RWPE1 (cell line): ENCODE data around the gene FFAR1.

Experiments used
- CTCF ChIA-PET: fragments of 350-600 bp; sonication (Branson Sonifier 250); formaldehyde crosslinking; extraction: SDS; loops from one replicate; lab custom pipeline; 2021; lab: Yijun Ruan, JAX
- POLR2A ChIA-PET: fragments of 400-600 bp; formaldehyde crosslinking; extraction: SDS; loops from one replicate; lab custom pipeline; 2020; ENCODE audit warnings: antibody characterized with exemption; ENCODE audit not compliant: low non-redundant PET; lab: Yijun Ruan, JAX
- DNase-seq: peaks from one replicate; pipeline ENCODE4 v3.0.0; 2012; ENCODE audit warnings: low spot score
- H3K27ac ChIP-seq: fragments of 450-650 bp; 2 replicates; pipeline ENCODE4 v1.5.1; 2017
- TF ChIP-seq, protein P1 (sequence below): fragments of 450-650 bp; conservative IDR thresholded peaks from 2 replicates; pipeline ENCODE4 v1.5.1; 2017; ENCODE audit warnings: low read depth, mild to moderate bottlenecking

The FFAR1 gene

GRCh38 chr19:35337097-35337983, 10.4 kb upstream of the FFAR1 start:
- H3K27ac ChIP-seq: no peak overlapping the region
- TF ChIP-seq, protein P1, sequence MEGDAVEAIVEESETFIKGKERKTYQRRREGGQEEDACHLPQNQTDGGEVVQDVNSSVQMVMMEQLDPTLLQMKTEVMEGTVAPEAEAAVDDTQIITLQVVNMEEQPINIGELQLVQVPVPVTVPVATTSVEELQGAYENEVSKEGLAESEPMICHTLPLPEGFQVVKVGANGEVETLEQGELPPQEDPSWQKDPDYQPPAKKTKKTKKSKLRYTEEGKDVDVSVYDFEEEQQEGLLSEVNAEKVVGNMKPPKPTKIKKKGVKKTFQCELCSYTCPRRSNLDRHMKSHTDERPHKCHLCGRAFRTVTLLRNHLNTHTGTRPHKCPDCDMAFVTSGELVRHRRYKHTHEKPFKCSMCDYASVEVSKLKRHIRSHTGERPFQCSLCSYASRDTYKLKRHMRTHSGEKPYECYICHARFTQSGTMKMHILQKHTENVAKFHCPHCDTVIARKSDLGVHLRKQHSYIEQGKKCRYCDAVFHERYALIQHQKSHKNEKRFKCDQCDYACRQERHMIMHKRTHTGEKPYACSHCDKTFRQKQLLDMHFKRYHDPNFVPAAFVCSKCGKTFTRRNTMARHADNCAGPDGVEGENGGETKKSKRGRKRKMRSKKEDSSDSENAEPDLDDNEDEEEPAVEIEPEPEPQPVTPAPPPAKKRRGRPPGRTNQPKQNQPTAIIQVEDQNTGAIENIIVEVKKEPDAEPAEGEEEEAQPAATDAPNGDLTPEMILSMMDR: no peak
- DNase-seq: no peak
- CTCF ChIA-PET: interaction anchor here (1.1 kb wide), 1 partner anchor 16 kb away, joined by 3 read pairs; no protein-coding TSS in a partner anchor
- POLR2A ChIA-PET: no interaction called here

- no peak overlapping the region for H3K27ac ChIP-seq
- TF ChIP-seq, protein P1: no peak
- ChIA-PET POLR2A (no interaction called here), CTCF (interaction anchor here (1.1 kb wide), 1 partner anchor 15 kb away, joined by 3 read pairs; no protein-coding TSS in a partner anchor)
- DNase-seq: no peak
Measured at GRCh38 chr19:35337984-35338296, 9.8 kb upstream of the FFAR1 start.

DNA sequence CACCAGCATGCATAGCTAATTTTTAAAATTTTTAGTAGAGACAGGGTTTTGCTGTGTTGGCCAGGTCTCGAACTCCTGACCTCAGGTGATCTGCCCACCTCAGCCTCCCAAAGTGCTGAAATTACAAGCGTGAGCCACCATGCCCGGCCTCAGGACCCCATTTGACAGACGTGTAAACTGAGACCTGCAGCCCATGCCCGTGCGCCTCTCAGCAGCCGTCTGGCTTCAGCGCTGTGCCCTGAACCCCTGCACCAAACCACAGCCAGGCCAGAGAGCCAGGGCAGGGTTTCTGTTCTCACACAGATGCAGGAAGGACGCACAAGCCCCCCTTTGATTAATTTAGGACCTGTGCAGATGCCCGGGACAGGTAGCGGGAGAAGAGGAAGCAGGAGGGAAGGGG, 7.3 kb upstream of the FFAR1 start:
- POLR2A ChIA-PET: no interaction called here
- H3K27ac ChIP-seq: no peak overlapping the region
- DNase-seq: no peak
- TF ChIP-seq, protein P1: no peak
- CTCF ChIA-PET: no interaction called here

DNA sequence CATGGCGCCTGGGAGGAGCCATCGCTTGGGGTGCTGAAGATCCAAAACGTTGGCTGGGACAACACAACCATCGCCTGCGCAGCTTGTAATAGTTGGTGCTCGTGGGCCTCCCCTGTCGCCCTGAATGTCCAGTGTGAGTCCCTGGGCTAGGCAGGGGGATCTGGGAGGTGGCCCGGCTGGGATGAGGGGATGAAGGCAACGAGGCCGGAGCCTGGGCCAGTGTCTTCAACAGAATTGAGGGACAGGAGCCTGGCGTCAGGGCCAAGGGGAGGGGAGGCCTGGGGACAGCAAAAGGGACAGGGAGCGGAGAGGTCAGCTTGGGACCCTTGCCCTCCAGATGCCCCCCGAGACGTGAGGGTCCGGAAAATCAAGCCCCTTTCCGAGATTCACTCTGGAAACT, 6.7 kb upstream of the FFAR1 start:
- CTCF ChIA-PET: interaction anchor here (0.7 kb wide), 1 partner anchor 1452 kb away, joined by 3 read pairs; no protein-coding TSS in a partner anchor
- TF ChIP-seq, protein P1: no peak
- POLR2A ChIA-PET: no interaction called here
- H3K27ac ChIP-seq: no peak overlapping the region
- DNase-seq: no peak

DNA sequence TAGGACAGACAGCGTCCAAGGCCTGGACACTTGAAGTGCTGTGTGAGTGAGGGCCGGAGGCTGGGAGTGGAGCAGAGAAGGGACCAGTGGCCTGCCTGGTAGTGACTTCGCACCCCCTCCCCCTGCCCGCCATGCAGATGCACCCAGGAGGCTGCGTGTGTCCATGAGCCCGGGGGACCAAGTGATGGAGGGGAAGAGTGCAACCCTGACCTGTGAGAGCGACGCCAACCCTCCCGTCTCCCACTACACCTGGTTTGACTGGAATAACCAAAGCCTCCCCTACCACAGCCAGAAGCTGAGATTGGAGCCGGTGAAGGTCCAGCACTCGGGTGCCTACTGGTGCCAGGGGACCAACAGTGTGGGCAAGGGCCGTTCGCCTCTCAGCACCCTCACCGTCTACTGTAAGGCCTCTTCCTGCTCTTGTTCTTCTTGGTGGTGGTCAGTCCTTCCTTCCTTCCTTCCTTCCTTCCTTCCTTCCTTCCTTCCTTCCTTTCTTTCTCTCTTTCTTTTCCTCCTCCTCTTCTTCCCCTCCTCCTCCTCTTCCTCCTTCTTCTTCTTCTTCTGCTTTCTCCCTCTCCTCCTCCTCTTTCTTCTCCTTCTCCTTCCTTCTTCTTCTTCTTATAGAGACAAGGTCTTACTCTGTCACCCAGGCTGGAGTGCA, 6.0 kb upstream of the FFAR1 start:
- no peak for DNase-seq
- ChIA-PET POLR2A (no interaction called here), CTCF (interaction anchor here (0.7 kb wide), 1 partner anchor 1453 kb away, joined by 3 read pairs; no protein-coding TSS in a partner anchor)
- H3K27ac ChIP-seq: no peak overlapping the region
- TF ChIP-seq, protein P1: no peak

DNA sequence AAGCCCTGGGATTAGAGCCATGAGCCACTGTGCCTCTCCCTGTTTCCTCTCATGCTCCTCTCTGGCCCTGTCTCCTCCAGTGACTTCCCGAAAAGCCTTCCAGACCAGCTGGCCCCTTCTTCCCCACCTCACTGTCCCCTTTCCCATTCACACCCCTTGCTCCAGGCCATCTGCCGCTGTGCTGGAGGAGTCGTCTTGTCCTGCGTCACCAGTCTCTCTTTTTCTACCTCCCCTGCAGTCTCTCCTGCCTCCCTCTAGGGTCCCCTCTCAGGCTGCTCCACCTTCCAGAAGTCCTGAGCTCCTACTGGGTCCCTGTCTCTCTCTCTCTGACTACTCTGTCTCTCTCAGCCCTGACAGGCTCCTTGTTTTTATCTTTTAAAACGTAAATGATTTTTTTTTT, 5.3 kb upstream of the FFAR1 start:
- H3K27ac ChIP-seq: no peak overlapping the region
- POLR2A ChIA-PET: no interaction called here
- TF ChIP-seq, protein P1: no peak
- CTCF ChIA-PET: interaction anchor here (0.6 kb wide), 1 partner anchor 162 kb away, joined by 5 read pairs; no protein-coding TSS in a partner anchor
- no peak for DNase-seq
